Renal cortex interstitium (tissue), 3 donors: ENCODE data around the gene MTHFS. TPM values are rescaled to one million over a fixed set of nuclear protein-coding genes. Genes with fewer than 3 reads are reported as not detected.

Source experiments
- polyA plus RNA-seq, 3 donors: library from polyadenylated mRNA; unstranded; fragments of 120-200 nt; gene quantifications; one replicate each; pipeline ENCODE4 v1.2.1, GENCODE V29; 2013; ENCODE audit not compliant: insufficient read length in 3 of 3

MTHFS gene
- polyA plus RNA-seq, 3 donors, result 40.4 to 44.1 (median 41.8) TPM

Other genes with a start within 250 kb of the MTHFS start
- 1 to 10 TPM in 1 of 3 donors, under 1 TPM in 2; 0.19 to 1.8 (median 0.26) TPM for gene BCL2A1, start 74.2 kb upstream of the MTHFS start, polyA plus RNA-seq
- gene ZFAND6, start 162.7 kb upstream of the MTHFS start, polyA plus RNA-seq, result 100 to 1,000 TPM; 116 to 127 (median 118) TPM